Natural killer cell (primary cell): Measurements from ENCODE around the gene NPHP4. TPM values are rescaled to one million over a fixed set of nuclear protein-coding genes. Genes with fewer than 3 reads are reported as not detected.
"Not testable (repeated sequence)": the region's sequence is repeated elsewhere in the genome, so short reads cannot be mapped to it uniquely, and the experiment has no call there.

Experiments used
- ATAC-seq, 3 donors: fragments of 150-1000 bp in 2 of 3; fragments of 200-7000 bp in 1 of 3; cut with Tn5 transposase; 1 replicate in 1 of 3; 2 replicates in 2 of 3; pipeline ENCODE4 v1.10.0; 2021; ENCODE audit warnings: mild to moderate bottlenecking in 2 of 3, moderate library complexity in 2 of 3
- DNase-seq, 2 donors: peaks; one replicate each; pipeline versions ENCODE4 v3.0.0 to v3.0.0-alpha.2; 2013 to 2021; ENCODE audit warnings: mixed read lengths in 1 of 2
- H3K27ac ChIP-seq: one replicate; pipeline ENCODE4 v1.5.1; 2013; ENCODE audit warnings: mild to moderate bottlenecking, low read length
- H3K27me3 ChIP-seq: one replicate; pipeline ENCODE4 v1.6.1; 2013; ENCODE audit warnings: low read length; ENCODE audit not compliant: control insufficient read depth, insufficient read depth
- H3K36me3 ChIP-seq: one replicate; pipeline ENCODE4 v1.6.1; 2013; ENCODE audit warnings: low read length; ENCODE audit not compliant: control insufficient read depth, insufficient read depth
- H3K4me1 ChIP-seq: one replicate; pipeline ENCODE4 v1.6.1; 2013; ENCODE audit warnings: low read length; ENCODE audit not compliant: control insufficient read depth, insufficient read depth
- H3K4me3 ChIP-seq: one replicate; pipeline ENCODE4 v1.5.1; 2013; ENCODE audit warnings: low read length
- H3K9me3 ChIP-seq: one replicate; pipeline ENCODE4 v1.6.1; 2013; ENCODE audit warnings: low read length; ENCODE audit not compliant: control insufficient read depth, insufficient read depth
- H3K27ac Mint-ChIP-seq, 2 donors: one replicate each; pipeline ENCODE4 v1.8.0; 2022; ENCODE audit warnings: mild to moderate bottlenecking in 2 of 2, mixed read lengths in 2 of 2, moderate library complexity in 1 of 2
- H3K27me3 Mint-ChIP-seq, 2 donors: one replicate each; pipeline ENCODE4 v1.8.0; 2022; ENCODE audit warnings: low read depth in 2 of 2, mixed read lengths in 2 of 2
- H3K36me3 Mint-ChIP-seq: one replicate; pipeline ENCODE4 v1.8.0; 2022; ENCODE audit warnings: mixed read lengths
- H3K4me1 Mint-ChIP-seq, 2 donors: one replicate each; pipeline ENCODE4 v1.8.0; 2022; ENCODE audit warnings: mixed read lengths in 2 of 2
- H3K4me3 Mint-ChIP-seq: one replicate; pipeline ENCODE4 v1.8.0; 2022; ENCODE audit warnings: mild to moderate bottlenecking, moderate library complexity, mixed read lengths
- H3K9me3 Mint-ChIP-seq, 2 donors: one replicate each; pipeline ENCODE4 v1.8.0; 2022; ENCODE audit warnings: mixed read lengths in 2 of 2
- CTCF ChIP-seq: fragments of 200-600 bp; IDR thresholded peaks from one replicate; pipeline ENCODE4 v1.8.0; 2022; ENCODE audit warnings: antibody characterized with exemption
- WGBS: methylation state at CpG from one replicate; pipeline ENCODE4 v1.1.7; 2013; ENCODE audit warnings: missing lambda C conversion rate; ENCODE audit not compliant: insufficient coverage; 5-methylcytosine and 5-hydroxymethylcytosine counted together
- intact Hi-C: fragments of 100-400 bp; cut with micrococcal nuclease; formaldehyde crosslinking; loops from one replicate; pipeline ENCODE4 v1.14.2; 2022
- total RNA-seq, 4 donors: library from RNA; stranded (reverse); fragments of 120-200 nt in 1 of 4; gene quantifications; one replicate each; pipeline versions ENCODE4 v1.2.3 to v1.2.4, GENCODE V29; 2013 to 2022

NPHP4 gene
- total RNA-seq, 3 donors from 2014 or later (not counting 1 experiment from before 2014, with no cell fraction given) = 6.3 to 14.7 (median 10.1) TPM

- intact Hi-C loops = no loop called here
- DNase-seq (no peak), ATAC-seq (no peak)
- no peak for TF ChIP-seq CTCF
- Histone ChIP-seq H3K4me1 (peaks cover 37% of the 10 kb centered on the region), H3K9me3 (no peaks in the 10 kb centered on the region), H3K27ac (no peak overlapping the region), H3K4me3 (no peak overlapping the region), H3K36me3 (peaks cover 3% of the 10 kb centered on the region), H3K27me3 (no peaks in the 10 kb centered on the region)
- WGBS = 89% methylated on average over 5 of the region's 5 CpGs
- Mint-ChIP-seq H3K4me3 (no peak overlapping the region), H3K27ac (peak overlapping the region in 1 of 2 donors; percentile 18), H3K9me3 (no peaks in the 10 kb centered on the region), H3K27me3 (peaks cover 0 to 3% of the 10 kb centered on the region in 2 donors), H3K36me3 (no peaks in the 10 kb centered on the region), H3K4me1 (peaks cover 30 to 46% of the 10 kb centered on the region in 2 donors)
These were observed 31.1 kb upstream of the NPHP4 start for GRCh38 chr1:6023346-6023745.

GRCh38 chr1:6022193-6022592, 30.0 kb upstream of the NPHP4 start:
- peaks cover 0 to 3% of the 10 kb centered on the region in 2 donors for H3K27me3 Mint-ChIP-seq
- Histone ChIP-seq H3K4me1 (peaks cover 26% of the 10 kb centered on the region), H3K27ac (no peak overlapping the region), H3K36me3 (peaks cover 3% of the 10 kb centered on the region), H3K4me3 (no peak overlapping the region), H3K9me3 (no peaks in the 10 kb centered on the region), H3K27me3 (no peaks in the 10 kb centered on the region)
- ATAC-seq (no peak), DNase-seq (no peak)
- H3K27ac Mint-ChIP-seq = peak overlapping the region; percentile 3 to 48
- no peaks in the 10 kb centered on the region for H3K9me3 Mint-ChIP-seq
- intact Hi-C loops = no loop called here
- H3K4me1 Mint-ChIP-seq = peaks cover 20 to 35% of the 10 kb centered on the region in 2 donors
- no peak for TF ChIP-seq CTCF
- no peaks in the 10 kb centered on the region for H3K36me3 Mint-ChIP-seq
- no peak overlapping the region for H3K4me3 Mint-ChIP-seq
- 97% methylated on average over 3 of the region's 4 CpGs for WGBS

- 93% methylated on average over 15 of the region's 15 CpGs for WGBS
- no peak for TF ChIP-seq CTCF
- no peak for ATAC-seq
These were observed 27.1 kb upstream of the NPHP4 start for GRCh38 chr1:6019166-6019845.

GRCh38 chr1:6017654-6018053, 25.4 kb upstream of the NPHP4 start:
- DNase-seq, H3K27me3 ChIP-seq, H3K27ac Mint-ChIP-seq, H3K4me3 ChIP-seq, H3K27me3 Mint-ChIP-seq, H3K27ac ChIP-seq, H3K9me3 Mint-ChIP-seq, H3K36me3 Mint-ChIP-seq, H3K9me3 ChIP-seq, H3K4me3 Mint-ChIP-seq, intact Hi-C loops, H3K36me3 ChIP-seq, ATAC-seq: not testable (repeated sequence)
- peaks cover 7 to 36% of the 10 kb centered on the region in 2 donors for H3K4me1 Mint-ChIP-seq
- peaks cover 12% of the 10 kb centered on the region for H3K4me1 ChIP-seq
- WGBS = 97% methylated on average over 7 of the region's 7 CpGs

More at GRCh38 chr1:6019166-6019845, 27.1 kb upstream of the NPHP4 start:
- H3K4me1 ChIP-seq = no peaks in the 10 kb centered on the region
- peaks cover 3% of the 10 kb centered on the region for H3K36me3 ChIP-seq
- peaks cover 0 to 21% of the 10 kb centered on the region in 2 donors for H3K4me1 Mint-ChIP-seq
- intact Hi-C loops = no loop called here
- H3K27ac Mint-ChIP-seq = no peak overlapping the region
- H3K36me3 Mint-ChIP-seq = no peaks in the 10 kb centered on the region
- H3K9me3 ChIP-seq = no peaks in the 10 kb centered on the region
- no peak overlapping the region for H3K4me3 ChIP-seq
- H3K27ac ChIP-seq = no peak overlapping the region
- DNase-seq = no peak
- H3K4me3 Mint-ChIP-seq = no peak overlapping the region
- H3K27me3 Mint-ChIP-seq = no peaks in the 10 kb centered on the region
- no peaks in the 10 kb centered on the region for H3K9me3 Mint-ChIP-seq
- H3K27me3 ChIP-seq = no peaks in the 10 kb centered on the region
